PFSK-1 (cell line): Measurements from ENCODE around the gene EAPP.

Experiments
- POLR2AphosphoS5 ChIP-seq: IDR thresholded peaks from 2 replicates; pipeline ENCODE4 v1.6.1; 2012; ENCODE audit warnings: low read depth, mild to moderate bottlenecking, control low read depth, low read length, moderate library complexity
- REST ChIP-seq, 2 experiments: IDR thresholded peaks; 2 replicates each; pipeline versions ENCODE4 v1.6.1 to v1.8.0; 2011 to 2012; ENCODE audit warnings: low read depth in 2 of 2, low read length in 2 of 2, control low read depth in 1 of 2, inconsistent platforms in 1 of 2, mild to moderate bottlenecking in 1 of 2, moderate library complexity in 1 of 2; ENCODE audit not compliant: insufficient read depth in 1 of 2
- SIN3A ChIP-seq: IDR thresholded peaks from 2 replicates; pipeline ENCODE4 v1.6.1; 2012; ENCODE audit warnings: mild to moderate bottlenecking, low read length, moderate library complexity, borderline replicate concordance; ENCODE audit not compliant: insufficient read depth
- TAF1 ChIP-seq: IDR thresholded peaks from 2 replicates; pipeline ENCODE4 v1.6.1; 2012; ENCODE audit warnings: low read length, control low read depth, borderline replicate concordance; ENCODE audit not compliant: insufficient read depth

GRCh38 chr14:34507884-34508283 lies 31.6 kb downstream of the EAPP start:
- TF ChIP-seq POLR2AphosphoS5 (no peak), REST (IDR thresholded peaks at IDR 0.05; ENCODE audit: insufficient read depth in 1 of 2, low read depth in 2 of 2, low read length in 2 of 2) (no peak), TAF1 (no peak), SIN3A (no peak)
